Endothelial cell of umbilical vein (primary cell): Measurements from ENCODE around the gene PIP5K1A.

Source experiments
- EZH2 ChIP-seq: IDR thresholded peaks from 2 replicates; pipeline ENCODE4 v1.6.1; 2012; ENCODE audit warnings: borderline replicate concordance, low read depth, mild to moderate bottlenecking, moderate library complexity, low read length, inconsistent platforms; ENCODE audit not compliant: severe bottlenecking
- FOS ChIP-seq: IDR thresholded peaks from 2 replicates; pipeline ENCODE4 v1.6.1; 2011; ENCODE audit warnings: mild to moderate bottlenecking, low read length, moderate library complexity, borderline replicate concordance; ENCODE audit not compliant: insufficient read depth
- MYC ChIP-seq: IDR thresholded peaks from one replicate; pipeline ENCODE4 v1.6.1; 2011; ENCODE audit warnings: mild to moderate bottlenecking, low read depth, low read length
- POLR2A ChIP-seq: IDR thresholded peaks from 2 replicates; pipeline ENCODE4 v1.6.1; 2012; ENCODE audit warnings: low read depth, mild to moderate bottlenecking, control low read depth, low read length
- POLR2AphosphoS5 ChIP-seq: IDR thresholded peaks from 2 replicates; pipeline ENCODE4 v1.6.1; 2012; ENCODE audit warnings: low read depth, mild to moderate bottlenecking, control low read depth, low read length, moderate library complexity; ENCODE audit not compliant: insufficient read depth
- TF ChIP-seq, protein P1 (sequence below), 2 donors: IDR thresholded peaks; 1 replicate in 1 of 2; 2 replicates in 1 of 2; pipeline ENCODE4 v1.5.1; 2011; ENCODE audit warnings: low read length in 2 of 2, mild to moderate bottlenecking in 2 of 2, moderate library complexity in 2 of 2, control low read depth in 1 of 2, inconsistent platforms in 1 of 2, low read depth in 1 of 2; ENCODE audit not compliant: insufficient read depth in 1 of 2; ENCODE audit errors: extremely low read depth in 1 of 2
- TF ChIP-seq, protein P2 (sequence below): IDR thresholded peaks from 2 replicates; pipeline ENCODE4 v1.6.1; 2011; ENCODE audit not compliant: insufficient read depth, insufficient read length

DNA sequence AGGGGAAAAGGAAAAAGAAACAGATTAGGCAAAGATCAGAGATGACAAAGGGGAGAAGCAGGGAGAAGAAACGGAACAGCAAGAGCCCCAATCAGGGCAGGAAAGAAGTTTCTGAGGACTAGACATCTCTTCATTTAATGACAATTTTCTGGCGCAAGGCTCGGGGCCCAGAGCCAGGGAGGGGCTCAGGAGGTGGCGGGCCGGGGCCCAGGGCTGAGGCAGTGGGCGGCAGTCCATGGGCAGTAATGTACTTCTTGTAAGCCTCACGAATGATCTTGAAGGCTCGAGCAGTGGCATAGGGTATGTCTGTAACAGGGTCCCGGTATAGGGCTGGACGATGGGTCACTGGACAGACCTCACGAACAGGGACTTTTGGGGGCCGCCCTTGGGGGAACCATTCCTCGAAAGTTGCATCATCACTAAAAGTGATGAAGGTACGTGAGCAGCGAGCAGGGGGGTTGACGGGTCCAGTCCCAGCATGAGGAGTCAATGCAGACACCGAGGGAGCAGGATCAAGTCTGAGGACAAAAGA lies 21.8 kb upstream of the PIP5K1A start:
- TF ChIP-seq, protein P1, sequence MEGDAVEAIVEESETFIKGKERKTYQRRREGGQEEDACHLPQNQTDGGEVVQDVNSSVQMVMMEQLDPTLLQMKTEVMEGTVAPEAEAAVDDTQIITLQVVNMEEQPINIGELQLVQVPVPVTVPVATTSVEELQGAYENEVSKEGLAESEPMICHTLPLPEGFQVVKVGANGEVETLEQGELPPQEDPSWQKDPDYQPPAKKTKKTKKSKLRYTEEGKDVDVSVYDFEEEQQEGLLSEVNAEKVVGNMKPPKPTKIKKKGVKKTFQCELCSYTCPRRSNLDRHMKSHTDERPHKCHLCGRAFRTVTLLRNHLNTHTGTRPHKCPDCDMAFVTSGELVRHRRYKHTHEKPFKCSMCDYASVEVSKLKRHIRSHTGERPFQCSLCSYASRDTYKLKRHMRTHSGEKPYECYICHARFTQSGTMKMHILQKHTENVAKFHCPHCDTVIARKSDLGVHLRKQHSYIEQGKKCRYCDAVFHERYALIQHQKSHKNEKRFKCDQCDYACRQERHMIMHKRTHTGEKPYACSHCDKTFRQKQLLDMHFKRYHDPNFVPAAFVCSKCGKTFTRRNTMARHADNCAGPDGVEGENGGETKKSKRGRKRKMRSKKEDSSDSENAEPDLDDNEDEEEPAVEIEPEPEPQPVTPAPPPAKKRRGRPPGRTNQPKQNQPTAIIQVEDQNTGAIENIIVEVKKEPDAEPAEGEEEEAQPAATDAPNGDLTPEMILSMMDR (IDR thresholded peaks at IDR 0.05; ENCODE audit: extremely low read depth in 1 of 2, insufficient read depth in 1 of 2, low read depth in 1 of 2, low read length in 2 of 2) = no peak
- TF ChIP-seq POLR2A (no peak), EZH2 (no peak), MYC (no peak), POLR2AphosphoS5 (no peak), FOS (no peak)
- TF ChIP-seq, protein P2, sequence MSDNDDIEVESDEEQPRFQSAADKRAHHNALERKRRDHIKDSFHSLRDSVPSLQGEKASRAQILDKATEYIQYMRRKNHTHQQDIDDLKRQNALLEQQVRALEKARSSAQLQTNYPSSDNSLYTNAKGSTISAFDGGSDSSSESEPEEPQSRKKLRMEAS = no peak
